ENCODE measurements around the gene SPTLC2.

DNA sequence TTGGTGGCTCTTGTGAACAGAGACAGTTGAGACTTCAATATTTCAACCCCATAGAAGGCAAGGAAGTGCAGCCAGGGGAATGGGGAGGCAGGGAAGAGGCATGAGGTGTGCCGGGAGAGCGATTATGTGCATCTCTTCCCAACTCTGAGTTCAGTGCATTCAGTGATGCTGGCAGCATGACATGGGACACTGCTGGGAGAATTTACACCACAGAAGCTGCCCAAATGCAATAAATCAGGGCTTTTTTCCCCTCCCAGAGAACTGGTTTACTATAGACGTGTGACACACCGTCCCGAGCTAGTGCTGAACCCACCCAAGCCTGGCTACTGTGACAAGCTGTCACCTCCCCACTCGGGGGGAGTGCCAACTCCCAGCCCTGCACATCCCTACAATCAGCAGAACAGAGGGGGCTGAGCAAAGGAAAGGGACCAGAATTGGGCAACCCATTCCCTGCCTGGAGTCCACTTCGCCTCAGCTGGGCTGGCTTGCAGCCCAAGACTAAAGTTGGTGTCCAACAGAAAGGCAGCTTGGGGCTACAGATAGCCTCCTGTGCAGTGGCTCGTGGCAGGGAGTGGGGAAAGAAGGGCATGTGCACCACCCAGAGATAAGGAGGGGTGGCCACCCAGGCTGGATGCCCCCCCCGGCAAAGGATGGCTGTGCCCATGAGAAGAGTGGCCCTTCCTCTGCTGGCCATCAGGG lies 141.8 kb downstream of the SPTLC2 start:
- TF ChIP-seq, protein P1, sequence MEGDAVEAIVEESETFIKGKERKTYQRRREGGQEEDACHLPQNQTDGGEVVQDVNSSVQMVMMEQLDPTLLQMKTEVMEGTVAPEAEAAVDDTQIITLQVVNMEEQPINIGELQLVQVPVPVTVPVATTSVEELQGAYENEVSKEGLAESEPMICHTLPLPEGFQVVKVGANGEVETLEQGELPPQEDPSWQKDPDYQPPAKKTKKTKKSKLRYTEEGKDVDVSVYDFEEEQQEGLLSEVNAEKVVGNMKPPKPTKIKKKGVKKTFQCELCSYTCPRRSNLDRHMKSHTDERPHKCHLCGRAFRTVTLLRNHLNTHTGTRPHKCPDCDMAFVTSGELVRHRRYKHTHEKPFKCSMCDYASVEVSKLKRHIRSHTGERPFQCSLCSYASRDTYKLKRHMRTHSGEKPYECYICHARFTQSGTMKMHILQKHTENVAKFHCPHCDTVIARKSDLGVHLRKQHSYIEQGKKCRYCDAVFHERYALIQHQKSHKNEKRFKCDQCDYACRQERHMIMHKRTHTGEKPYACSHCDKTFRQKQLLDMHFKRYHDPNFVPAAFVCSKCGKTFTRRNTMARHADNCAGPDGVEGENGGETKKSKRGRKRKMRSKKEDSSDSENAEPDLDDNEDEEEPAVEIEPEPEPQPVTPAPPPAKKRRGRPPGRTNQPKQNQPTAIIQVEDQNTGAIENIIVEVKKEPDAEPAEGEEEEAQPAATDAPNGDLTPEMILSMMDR (IDR thresholded peaks at IDR 0.05; ENCODE audit: low read length) = no peak
- no peak for TF ChIP-seq EZH2 (optimal IDR thresholded peaks at IDR 0.05; ENCODE audit: low read depth, low read length)
